Measurements from ENCODE around the gene PRRG2. TPM values are rescaled to one million over a fixed set of nuclear protein-coding genes. Genes with fewer than 3 reads are reported as not detected.
A peak's percentile ranks its signal among the peaks of the same experiment; 100 is the strongest.

Gene PRRG2
- total RNA-seq, 1 experiment from 2014 or later, result 17.0 TPM

DNA sequence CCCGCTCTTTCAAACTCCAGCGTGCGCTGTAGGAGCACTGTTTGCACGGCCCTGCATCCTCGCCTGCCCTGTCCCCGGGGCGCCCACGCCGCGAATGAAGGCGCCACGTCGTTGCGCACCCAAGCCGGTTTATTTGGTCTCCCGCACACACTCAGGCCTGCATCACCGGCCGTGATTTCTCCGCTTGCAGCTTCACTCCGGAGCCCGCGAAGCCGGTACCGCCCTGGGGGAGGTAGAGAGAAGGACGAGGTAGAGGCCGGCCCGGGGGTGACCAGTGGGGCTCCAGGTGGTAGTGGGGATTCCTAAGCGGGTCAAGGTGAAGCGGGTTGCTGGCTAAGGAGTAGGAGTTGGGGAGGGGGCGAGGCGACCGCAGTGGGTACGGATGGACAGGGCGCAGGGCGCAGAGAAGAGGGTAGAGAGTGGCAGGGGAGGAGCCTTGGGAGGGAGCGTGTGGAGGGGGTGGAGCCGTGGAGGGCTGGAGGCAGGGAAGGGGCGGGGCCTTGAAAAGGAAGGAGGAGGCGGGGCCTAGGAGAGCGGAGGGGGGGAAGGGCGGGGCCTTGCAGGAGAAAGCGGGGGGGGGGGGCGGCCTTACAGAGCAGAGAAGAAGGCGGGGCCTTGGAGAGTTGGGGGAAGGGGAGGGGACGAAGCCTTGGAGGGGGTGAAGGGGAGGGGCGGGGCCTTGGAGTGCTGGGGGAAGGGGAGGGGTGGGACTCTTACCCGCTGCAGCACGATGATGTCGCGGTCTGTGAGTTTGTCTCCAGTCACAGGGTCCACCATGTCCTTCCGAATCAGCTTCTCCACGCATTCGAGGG, 25.3 kb upstream of the PRRG2 start:
- Histone ChIP-seq H4K20me1 (ENCODE audit: low read length) (no peaks in the 10 kb centered on the region), H3K4me1 (ENCODE audit: insufficient read depth, low read length) (peaks cover 15% of the 10 kb centered on the region), H3K27ac (ENCODE audit: low read length) (no peak overlapping the region), H3K9me3 (ENCODE audit: low read length) (no peaks in the 10 kb centered on the region), H3K4me2 (ENCODE audit: low read length) (no peak overlapping the region), H3K9me2 (replicated peaks; ENCODE audit: low read length) (no peaks in the 10 kb centered on the region), H3F3A (ENCODE audit: low read length, unreplicated experiment) (no peaks in the 10 kb centered on the region), H2AFZ (ENCODE audit: low read length) (no peak overlapping the region), H3K9ac (ENCODE audit: low read length) (no peak overlapping the region), H3K36me3 (ENCODE audit: low read depth, low read length) (peaks cover 39% of the 10 kb centered on the region), H3K4me3 (ENCODE audit: low read length) (no peak overlapping the region), H3K79me2 (ENCODE audit: low read length) (no peaks in the 10 kb centered on the region), H3K27me3 (ENCODE audit: low read length) (no peaks in the 10 kb centered on the region)
- POLR2A ChIA-PET (ENCODE audit: unreplicated experiment), result no interaction called here
- ATAC-seq, result no peak; the same call in 1 of the 2 replicates
- CTCF ChIA-PET, result no interaction called here
- BruUV-seq (replicated peaks), result no TSS peak
- TF ChIP-seq EZH2 (IDR thresholded peaks at IDR 0.05; ENCODE audit: low read length, unreplicated experiment), result no peak
- intact Hi-C loops (cut with micrococcal nuclease), result no loop called here
- peak; percentile 35 for DNase-seq

DNA sequence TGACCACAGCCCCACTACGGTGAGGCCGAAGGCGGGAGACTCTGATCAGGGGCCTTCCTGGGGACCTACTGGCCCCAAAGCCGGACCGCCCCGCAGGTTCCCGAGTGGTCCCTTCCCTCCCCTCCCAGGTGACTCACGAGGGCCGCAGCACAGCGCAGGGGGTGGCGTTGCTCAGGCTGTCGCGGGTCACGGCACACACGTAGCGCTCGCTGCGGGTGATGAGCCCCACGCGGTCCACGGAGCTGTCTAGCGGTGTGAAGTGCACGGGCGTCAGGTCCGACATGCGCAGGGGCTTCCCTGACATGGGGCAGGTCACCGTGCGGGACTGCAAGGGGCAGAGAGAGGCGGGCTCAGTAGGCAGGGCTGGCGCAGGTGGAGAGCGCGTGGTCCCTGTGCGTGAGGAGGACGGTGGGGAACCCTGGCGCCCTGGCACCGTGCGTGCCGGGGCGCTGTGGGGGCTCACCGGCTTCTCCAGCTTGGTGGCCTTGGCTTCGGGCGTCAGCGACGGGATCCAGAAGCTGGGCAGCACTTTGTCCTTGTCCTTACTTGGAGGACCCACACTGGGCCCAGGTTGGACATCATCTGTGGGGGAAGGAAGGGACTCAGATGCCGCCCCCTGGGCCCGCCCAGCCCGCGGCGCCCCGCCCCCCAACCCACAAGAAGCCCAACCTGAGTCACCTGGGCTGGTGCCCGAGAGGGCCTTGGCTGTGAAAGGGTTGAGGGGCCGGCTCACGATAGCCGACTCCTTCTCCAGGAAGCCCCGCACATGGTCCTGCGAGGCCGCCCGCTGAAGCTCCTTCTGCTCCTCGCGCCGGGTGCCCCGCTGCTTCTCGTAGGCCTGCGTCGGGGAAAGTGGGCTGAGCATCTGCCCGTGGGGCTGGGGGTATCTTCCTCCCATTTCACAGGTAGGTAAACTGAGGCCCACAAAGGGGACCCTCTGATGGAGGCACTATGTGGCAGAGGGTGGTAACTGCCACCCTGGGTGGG, 24.4 kb upstream of the PRRG2 start:
- Histone ChIP-seq H3K27ac (ENCODE audit: low read length) (no peak overlapping the region), H3K79me2 (ENCODE audit: low read length) (0 out of 2 replicates have a peak, but pooled peaks cover 5% of the 10 kb centered on the region), H3K27me3 (ENCODE audit: low read length) (no peaks in the 10 kb centered on the region), H3K36me3 (ENCODE audit: low read depth, low read length) (peaks cover 39% of the 10 kb centered on the region), H3K9me2 (replicated peaks; ENCODE audit: low read length) (no peaks in the 10 kb centered on the region), H3F3A (ENCODE audit: low read length, unreplicated experiment) (no peaks in the 10 kb centered on the region), H3K4me1 (ENCODE audit: insufficient read depth, low read length) (peaks cover 15% of the 10 kb centered on the region), H3K9ac (ENCODE audit: low read length) (no peak overlapping the region), H3K9me3 (ENCODE audit: low read length) (no peaks in the 10 kb centered on the region), H3K4me3 (ENCODE audit: low read length) (no peak overlapping the region), H3K4me2 (ENCODE audit: low read length) (no peak overlapping the region), H4K20me1 (ENCODE audit: low read length) (no peaks in the 10 kb centered on the region), H2AFZ (ENCODE audit: low read length) (no peak overlapping the region)
- POLR2A ChIA-PET (ENCODE audit: unreplicated experiment), result no interaction called here
- no peak for DNase-seq
- no peak for ATAC-seq
- CTCF ChIA-PET, result interaction anchor here (2.2 kb wide), 1 partner anchor 13 kb away, joined by 9 read pairs; no protein-coding TSS in a partner anchor
- intact Hi-C loops (cut with micrococcal nuclease), result no loop called here
- BruUV-seq (replicated peaks), result no TSS peak
- TF ChIP-seq EZH2 (IDR thresholded peaks at IDR 0.05; ENCODE audit: low read length, unreplicated experiment) (no peak), EZH2phosphoT487 (IDR thresholded peaks at IDR 0.05; ENCODE audit: borderline replicate concordance, low read length) (no peak)
- TF ChIP-seq, protein P1, sequence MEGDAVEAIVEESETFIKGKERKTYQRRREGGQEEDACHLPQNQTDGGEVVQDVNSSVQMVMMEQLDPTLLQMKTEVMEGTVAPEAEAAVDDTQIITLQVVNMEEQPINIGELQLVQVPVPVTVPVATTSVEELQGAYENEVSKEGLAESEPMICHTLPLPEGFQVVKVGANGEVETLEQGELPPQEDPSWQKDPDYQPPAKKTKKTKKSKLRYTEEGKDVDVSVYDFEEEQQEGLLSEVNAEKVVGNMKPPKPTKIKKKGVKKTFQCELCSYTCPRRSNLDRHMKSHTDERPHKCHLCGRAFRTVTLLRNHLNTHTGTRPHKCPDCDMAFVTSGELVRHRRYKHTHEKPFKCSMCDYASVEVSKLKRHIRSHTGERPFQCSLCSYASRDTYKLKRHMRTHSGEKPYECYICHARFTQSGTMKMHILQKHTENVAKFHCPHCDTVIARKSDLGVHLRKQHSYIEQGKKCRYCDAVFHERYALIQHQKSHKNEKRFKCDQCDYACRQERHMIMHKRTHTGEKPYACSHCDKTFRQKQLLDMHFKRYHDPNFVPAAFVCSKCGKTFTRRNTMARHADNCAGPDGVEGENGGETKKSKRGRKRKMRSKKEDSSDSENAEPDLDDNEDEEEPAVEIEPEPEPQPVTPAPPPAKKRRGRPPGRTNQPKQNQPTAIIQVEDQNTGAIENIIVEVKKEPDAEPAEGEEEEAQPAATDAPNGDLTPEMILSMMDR (conservative IDR thresholded peaks at IDR 0.05; ENCODE audit: low read depth, low read length), result no peak

DNA sequence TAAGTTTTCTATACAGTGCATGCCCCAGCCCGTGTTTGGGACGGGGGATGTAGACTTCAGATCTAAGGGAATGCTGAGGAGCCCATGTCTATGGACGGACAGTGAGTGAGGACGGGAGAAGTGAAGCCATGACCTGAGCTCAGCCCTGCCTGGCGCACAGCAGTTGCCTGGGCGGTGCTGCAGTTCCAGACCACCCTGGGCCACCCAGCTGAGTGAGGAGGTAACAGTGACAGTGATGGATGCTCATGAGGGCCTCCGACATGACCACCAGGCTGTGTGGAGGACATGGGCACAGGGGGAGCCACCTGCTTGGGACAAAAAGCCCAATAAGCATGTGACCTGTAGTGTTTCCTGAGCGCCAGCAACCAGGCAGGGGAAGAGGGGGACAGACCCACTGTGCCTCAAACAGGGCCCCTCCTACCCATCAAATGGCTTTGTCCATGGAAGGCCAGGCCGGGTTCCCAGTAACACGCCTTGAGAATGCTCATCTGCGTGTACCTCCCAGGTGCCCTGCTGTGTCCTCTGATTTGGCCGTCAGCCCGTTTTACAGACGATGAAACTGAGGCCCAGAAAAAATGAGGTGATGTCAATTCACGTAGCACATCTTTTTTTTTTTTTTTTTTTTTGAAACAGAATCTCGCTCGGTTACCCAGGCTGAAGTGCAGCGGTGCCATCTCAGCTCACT, 23.3 kb upstream of the PRRG2 start:
- Histone ChIP-seq H3F3A (ENCODE audit: low read length, unreplicated experiment) (no peaks in the 10 kb centered on the region), H2AFZ (ENCODE audit: low read length) (no peak overlapping the region), H3K4me3 (ENCODE audit: low read length) (no peak overlapping the region), H3K79me2 (ENCODE audit: low read length) (0 out of 2 replicates have a peak, but pooled peaks cover 5% of the 10 kb centered on the region), H3K27me3 (ENCODE audit: low read length) (no peaks in the 10 kb centered on the region), H3K4me2 (ENCODE audit: low read length) (no peak overlapping the region), H3K9me2 (replicated peaks; ENCODE audit: low read length) (no peaks in the 10 kb centered on the region), H4K20me1 (ENCODE audit: low read length) (no peaks in the 10 kb centered on the region), H3K36me3 (ENCODE audit: low read depth, low read length) (peaks cover 39% of the 10 kb centered on the region), H3K27ac (ENCODE audit: low read length) (no peak overlapping the region), H3K9ac (ENCODE audit: low read length) (no peak overlapping the region), H3K4me1 (ENCODE audit: insufficient read depth, low read length) (peaks cover 15% of the 10 kb centered on the region), H3K9me3 (ENCODE audit: low read length) (no peaks in the 10 kb centered on the region)
- DNase-seq (no peak), ATAC-seq (no peak)
- no TSS peak for BruUV-seq (replicated peaks)
- ChIA-PET CTCF (interaction anchor here (2.2 kb wide), 1 partner anchor 12 kb away, joined by 9 read pairs; no protein-coding TSS in a partner anchor), POLR2A (ENCODE audit: unreplicated experiment) (no interaction called here)
- intact Hi-C loops (cut with micrococcal nuclease), result no loop called here
- TF ChIP-seq, protein P1 (conservative IDR thresholded peaks at IDR 0.05; ENCODE audit: low read depth, low read length), result no peak
- TF ChIP-seq EZH2 (IDR thresholded peaks at IDR 0.05; ENCODE audit: low read length, unreplicated experiment) (no peak), EZH2phosphoT487 (IDR thresholded peaks at IDR 0.05; ENCODE audit: borderline replicate concordance, low read length) (no peak)
